GM23338 (cell line): ENCODE measurements around the gene FBXL17. TPM values are rescaled to one million over a fixed set of nuclear protein-coding genes. Genes with fewer than 3 reads are reported as not detected.

Source experiments
- ATAC-seq: fragments of 200-7000 bp; cut with Tn5 transposase; 3 replicates; pipeline ENCODE4 v1.9.1; 2020
- DNase-seq: peaks from one replicate; pipeline ENCODE4 v3.0.0-alpha.2; 2015; ENCODE audit warnings: low spot score
- H2AFZ ChIP-seq: fragments of 200-600 bp; sonication (generic); 2 replicates; pipeline ENCODE4 v1.8.0; 2016; ENCODE audit warnings: antibody characterized with exemption, mild to moderate bottlenecking, moderate library complexity
- H3F3A ChIP-seq: fragments of 200-600 bp; sonication (generic); replicated peaks from 2 replicates; pipeline ENCODE4 v1.8.0; 2017; ENCODE audit warnings: antibody characterized with exemption, mixed run types, low read depth
- H3K27ac ChIP-seq: fragments of 200-600 bp; sonication (generic); 2 replicates; pipeline ENCODE4 v1.6.1; 2016; ENCODE audit warnings: low read depth
- H3K27me3 ChIP-seq: fragments of 200-600 bp; sonication (generic); 2 replicates; pipeline ENCODE4 v1.8.0; 2016; ENCODE audit warnings: mild to moderate bottlenecking, mixed run types, moderate library complexity; ENCODE audit not compliant: insufficient read depth
- H3K36me3 ChIP-seq: fragments of 200-600 bp; sonication (generic); 2 replicates; pipeline ENCODE4 v1.8.0; 2016; ENCODE audit warnings: mild to moderate bottlenecking; ENCODE audit not compliant: insufficient read depth
- H3K4me1 ChIP-seq: fragments of 200-600 bp; sonication (generic); 2 replicates; pipeline ENCODE4 v1.8.0; 2016; ENCODE audit warnings: mild to moderate bottlenecking, moderate library complexity; ENCODE audit not compliant: insufficient read depth
- H3K4me2 ChIP-seq: fragments of 200-600 bp; sonication (generic); 2 replicates; pipeline ENCODE4 v1.7.1; 2017; ENCODE audit warnings: mixed run types
- H3K4me3 ChIP-seq: fragments of 200-600 bp; sonication (generic); 2 replicates; pipeline ENCODE4 v1.6.1; 2016; ENCODE audit warnings: mixed run types
- H3K79me2 ChIP-seq: fragments of 200-600 bp; sonication (generic); replicated peaks from 2 replicates; pipeline ENCODE4 v1.8.0; 2017; ENCODE audit warnings: mild to moderate bottlenecking; ENCODE audit not compliant: insufficient read depth
- H3K9me2 ChIP-seq: fragments of 200-600 bp; sonication (generic); 2 replicates; pipeline ENCODE4 v1.8.0; 2017; ENCODE audit not compliant: insufficient read depth
- H4K20me1 ChIP-seq: fragments of 200-600 bp; sonication (generic); replicated peaks from 2 replicates; pipeline ENCODE4 v1.8.0; 2017; ENCODE audit warnings: mild to moderate bottlenecking; ENCODE audit not compliant: insufficient read depth
- H3K27ac Mint-ChIP-seq: 2 replicates; pipeline ENCODE4 v1.8.0; 2020; ENCODE audit warnings: inconsistent platforms, mild to moderate bottlenecking, moderate library complexity, mixed read lengths
- H3K27me3 Mint-ChIP-seq: 3 replicates; pipeline ENCODE4 v1.8.0; 2022; ENCODE audit warnings: low read depth, mild to moderate bottlenecking, moderate library complexity, mixed read lengths, inconsistent platforms; ENCODE audit not compliant: insufficient read depth, poor library complexity
- H3K36me3 Mint-ChIP-seq: 3 replicates; pipeline ENCODE4 v1.8.0; 2021; ENCODE audit warnings: low read depth, mild to moderate bottlenecking, inconsistent platforms, moderate library complexity, mixed read lengths
- H3K4me1 Mint-ChIP-seq: 3 replicates; pipeline ENCODE4 v1.8.0; 2020; ENCODE audit warnings: mild to moderate bottlenecking, inconsistent platforms, mixed read lengths
- H3K4me3 Mint-ChIP-seq: 3 replicates; pipeline ENCODE4 v1.8.0; 2021; ENCODE audit warnings: moderate library complexity, mild to moderate bottlenecking, inconsistent platforms, mixed read lengths
- H3K9me3 Mint-ChIP-seq: 3 replicates; pipeline ENCODE4 v1.8.0; 2020; ENCODE audit warnings: moderate library complexity, mild to moderate bottlenecking, inconsistent platforms, mixed read lengths
- CREB1 ChIP-seq: fragments of 250-450 bp; sonication (Bioruptor Pico); IDR thresholded peaks from 2 replicates; pipeline ENCODE4 v1.5.0; 2020; ENCODE audit warnings: low read depth, mild to moderate bottlenecking, moderate library complexity
- CTCF ChIP-seq, 2 experiments: fragments of 200-600 bp in 1 of 2; sonication (generic) in 1 of 2; conservative IDR thresholded peaks; 2 replicates each; pipeline versions ENCODE4 v1.5.1 to v1.6.1; 2016 to 2017; ENCODE audit warnings: antibody characterized with exemption in 2 of 2, low read depth in 2 of 2, mild to moderate bottlenecking in 2 of 2, moderate library complexity in 1 of 2
- ETS1 ChIP-seq: IDR thresholded peaks from 2 replicates; pipeline ENCODE4 v1.6.1; 2016; ENCODE audit warnings: antibody characterized with exemption
- EZH2 ChIP-seq: fragments of 200-600 bp; sonication (generic); IDR thresholded peaks from one replicate; pipeline ENCODE4 v1.8.0; 2017; ENCODE audit warnings: antibody characterized with exemption, mild to moderate bottlenecking, low read depth; ENCODE audit not compliant: unreplicated experiment
- JUNB ChIP-seq: IDR thresholded peaks from one replicate; pipeline ENCODE4 v1.6.1; 2016; ENCODE audit warnings: antibody characterized with exemption; ENCODE audit not compliant: unreplicated experiment
- NANOG ChIP-seq: IDR thresholded peaks from 2 replicates; pipeline ENCODE4 v1.6.1; 2016; ENCODE audit warnings: antibody characterized with exemption, borderline replicate concordance
- REST ChIP-seq: IDR thresholded peaks from one replicate; pipeline ENCODE4 v1.6.1; 2018; ENCODE audit warnings: antibody characterized with exemption; ENCODE audit not compliant: unreplicated experiment
- STAT1 ChIP-seq: IDR thresholded peaks from one replicate; pipeline ENCODE4 v1.6.1; 2016; ENCODE audit warnings: antibody characterized with exemption; ENCODE audit not compliant: unreplicated experiment
- ZNF114 ChIP-seq: fragments of 250-450 bp; sonication (Bioruptor Pico); IDR thresholded peaks from 2 replicates; pipeline ENCODE4 v1.5.0; 2020; ENCODE audit warnings: mild to moderate bottlenecking, moderate library complexity
- ZNF331 ChIP-seq: fragments of 250-450 bp; sonication (Bioruptor Pico); IDR thresholded peaks from 2 replicates; pipeline ENCODE4 v1.5.0; 2020; ENCODE audit warnings: low read depth, mild to moderate bottlenecking, moderate library complexity
- polyA plus RNA-seq: library from polyadenylated mRNA; unstranded; fragments of >200 nt; fragmentation: Nextera tagmentation; extraction: Ambion mirVana; gene quantifications from 2 replicates; pipeline ENCODE4 v1.2.1, GENCODE V29; 2016
- total RNA-seq: library from RNA; depleted of rRNA; stranded (reverse); fragments of >200 nt; shearing (Covaris generic); gene quantifications from 2 replicates; pipeline ENCODE4 v1.2.3, GENCODE V29; 2014

FBXL17 gene
- total and polyA plus RNA-seq, 2 experiments from 2014 or later, result 2.0 to 2.7 TPM

- no peak overlapping the region for H3K4me2 ChIP-seq
- no peak for TF ChIP-seq ZNF114
- no peak for TF ChIP-seq ZNF331
- no peak for TF ChIP-seq EZH2
- no peak for TF ChIP-seq REST
- no peak for TF ChIP-seq JUNB
Observed at GRCh38 chr5:107893642-107894041, 488.3 kb downstream of the FBXL17 start.

GRCh38 chr5:107889387-107889786, 492.5 kb downstream of the FBXL17 start:
- Histone ChIP-seq H3K4me1 (no peaks in the 10 kb centered on the region; the same call in 1 of the 2 replicates), H4K20me1 (no peaks in the 10 kb centered on the region), H3K9me2 (no peaks in the 10 kb centered on the region), H2AFZ (no peak overlapping the region), H3K4me3 (no peak overlapping the region), H3K27ac (no peak overlapping the region), H3K4me2 (no peak overlapping the region), H3K79me2 (no peaks in the 10 kb centered on the region), H3K27me3 (no peaks in the 10 kb centered on the region), H3F3A (no peaks in the 10 kb centered on the region), H3K36me3 (no peaks in the 10 kb centered on the region)
- H3K4me1 Mint-ChIP-seq, result no peaks in the 10 kb centered on the region; the same call in 1 of the 3 replicates
- no peaks in the 10 kb centered on the region for H3K36me3 Mint-ChIP-seq
- DNase-seq (no peak), ATAC-seq (no peak)
- no peak overlapping the region for H3K27ac Mint-ChIP-seq
- no peak for TF ChIP-seq JUNB
- TF ChIP-seq NANOG, result no peak
- no peak for TF ChIP-seq EZH2
- no peaks in the 10 kb centered on the region for H3K27me3 Mint-ChIP-seq
- no peaks in the 10 kb centered on the region for H3K9me3 Mint-ChIP-seq
- H3K4me3 Mint-ChIP-seq, result no peak overlapping the region

More at GRCh38 chr5:107893642-107894041, 488.3 kb downstream of the FBXL17 start:
- no peaks in the 10 kb centered on the region for H3K27me3 ChIP-seq
- no peaks in the 10 kb centered on the region for H3K36me3 Mint-ChIP-seq
- H2AFZ ChIP-seq, result no peak overlapping the region
- no peak overlapping the region for H3K4me3 ChIP-seq
- no peak for ATAC-seq
- no peaks in the 10 kb centered on the region for H3K4me1 ChIP-seq
- no peak overlapping the region for H3K4me3 Mint-ChIP-seq
- no peak for DNase-seq
- no peaks in the 10 kb centered on the region for H3F3A ChIP-seq
- H3K27ac ChIP-seq, result no peak overlapping the region
- H3K27me3 Mint-ChIP-seq, result no peaks in the 10 kb centered on the region
- no peaks in the 10 kb centered on the region for H3K79me2 ChIP-seq
- H4K20me1 ChIP-seq, result no peaks in the 10 kb centered on the region
- no peaks in the 10 kb centered on the region for H3K36me3 ChIP-seq
- no peaks in the 10 kb centered on the region for H3K9me2 ChIP-seq
- H3K4me1 Mint-ChIP-seq, result no peaks in the 10 kb centered on the region; the same call in 1 of the 3 replicates
- no peak overlapping the region for H3K27ac Mint-ChIP-seq
- H3K9me3 Mint-ChIP-seq, result no peaks in the 10 kb centered on the region

GRCh38 chr5:107888541-107888940, 493.4 kb downstream of the FBXL17 start:
- no peak overlapping the region for H3K27ac Mint-ChIP-seq
- no peaks in the 10 kb centered on the region for H3K79me2 ChIP-seq
- no peaks in the 10 kb centered on the region for H3K27me3 Mint-ChIP-seq
- H3K36me3 ChIP-seq, result no peaks in the 10 kb centered on the region
- H3F3A ChIP-seq, result no peaks in the 10 kb centered on the region
- H3K4me3 ChIP-seq, result no peak overlapping the region
- no peaks in the 10 kb centered on the region; the same call in 1 of the 2 replicates for H3K4me1 ChIP-seq
- no peak overlapping the region for H3K27ac ChIP-seq
- H3K27me3 ChIP-seq, result no peaks in the 10 kb centered on the region
- no peaks in the 10 kb centered on the region for H3K9me2 ChIP-seq
- no peaks in the 10 kb centered on the region for H4K20me1 ChIP-seq
- H3K4me2 ChIP-seq, result no peak overlapping the region
- no peaks in the 10 kb centered on the region for H3K36me3 Mint-ChIP-seq
- peaks cover 3% of the 10 kb centered on the region; the same call in 2 of the 3 replicates for H3K4me1 Mint-ChIP-seq
- ATAC-seq (no peak), DNase-seq (no peak)
- no peaks in the 10 kb centered on the region for H3K9me3 Mint-ChIP-seq
- no peak overlapping the region for H3K4me3 Mint-ChIP-seq
- H2AFZ ChIP-seq, result no peak overlapping the region
- TF ChIP-seq STAT1, result no peak
- no peak for TF ChIP-seq CTCF (conservative IDR thresholded peaks at IDR 0.05; ENCODE audit: low read depth in 2 of 2)
- no peak for TF ChIP-seq NANOG
- no peak for TF ChIP-seq CREB1 (CRISPR knock-in tag)
- no peak for TF ChIP-seq ETS1
